Heart left ventricle (tissue), 13 donors: Measurements from ENCODE around the gene NTRK1.

Experiments used
- POLR2A ChIP-seq, 2 donors: fragments of 450-650 bp; IDR thresholded peaks; one replicate each; pipeline ENCODE4 v1.6.1; 2017; ENCODE audit warnings: antibody characterized with exemption in 2 of 2, mild to moderate bottlenecking in 2 of 2, moderate library complexity in 2 of 2
- TF ChIP-seq, protein P1 (sequence below), 12 donors: fragments of 200-600 bp; sonication (generic) in 4 of 12; IDR thresholded peaks; one replicate each; pipeline versions ENCODE4 v1.5.0 to v1.8.0; 2018 to 2022; ENCODE audit warnings: antibody characterized with exemption in 12 of 12, mild to moderate bottlenecking in 5 of 12
- donor health status: ischemic (EF 13 %, LVEDD 7.1; RV severe dilation, severe dysfunction).
- donor health status: DM: no; HTN: yes; CAD: no.
- donor health status: DM: no; HTN: no; CAD: no.
- donor health status: ischemic (EF 25% LVEDD 6.9; RV normal size, moderate dysfunction).
- donor health status: ischemic (EF 25% LVEDD 5.7; RV mildly dilated, moderate dysfunction).
- donor health status: ischemic (EF 35%, LVEDD 5.7; RV mildly dilated, moderate dysfunction).
- donor health status: nonischemic (EF 11% LVEDD 7.7; RV severe dilation, severe dysfunction).
- donor health status: DM: yes; HTN: yes; CAD: no.
- donor health status: PGD.
- donor health status: ischemic (EF 29% LVEDD 5.4; RV normal size, mild dysfunction).
- donor health status: nonischemic (EF 23%, LVEDD 6.1; RV moderate dilation, normal function).

GRCh38 chr1:156826630-156827029, 34.0 kb upstream of the NTRK1 start:
- TF ChIP-seq, protein P1, sequence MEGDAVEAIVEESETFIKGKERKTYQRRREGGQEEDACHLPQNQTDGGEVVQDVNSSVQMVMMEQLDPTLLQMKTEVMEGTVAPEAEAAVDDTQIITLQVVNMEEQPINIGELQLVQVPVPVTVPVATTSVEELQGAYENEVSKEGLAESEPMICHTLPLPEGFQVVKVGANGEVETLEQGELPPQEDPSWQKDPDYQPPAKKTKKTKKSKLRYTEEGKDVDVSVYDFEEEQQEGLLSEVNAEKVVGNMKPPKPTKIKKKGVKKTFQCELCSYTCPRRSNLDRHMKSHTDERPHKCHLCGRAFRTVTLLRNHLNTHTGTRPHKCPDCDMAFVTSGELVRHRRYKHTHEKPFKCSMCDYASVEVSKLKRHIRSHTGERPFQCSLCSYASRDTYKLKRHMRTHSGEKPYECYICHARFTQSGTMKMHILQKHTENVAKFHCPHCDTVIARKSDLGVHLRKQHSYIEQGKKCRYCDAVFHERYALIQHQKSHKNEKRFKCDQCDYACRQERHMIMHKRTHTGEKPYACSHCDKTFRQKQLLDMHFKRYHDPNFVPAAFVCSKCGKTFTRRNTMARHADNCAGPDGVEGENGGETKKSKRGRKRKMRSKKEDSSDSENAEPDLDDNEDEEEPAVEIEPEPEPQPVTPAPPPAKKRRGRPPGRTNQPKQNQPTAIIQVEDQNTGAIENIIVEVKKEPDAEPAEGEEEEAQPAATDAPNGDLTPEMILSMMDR (IDR thresholded peaks at IDR 0.05): no peak
- no peak for TF ChIP-seq POLR2A (IDR thresholded peaks at IDR 0.05)
